K562 (cell line): Measurements from ENCODE around the gene LRRC47. TPM values are rescaled to one million over a fixed set of nuclear protein-coding genes. Genes with fewer than 3 reads are reported as not detected.

ENCODE experiments used
- ATF1 ChIP-seq, 2 experiments: fragments of 450-650 bp in 1 of 2; IDR thresholded peaks; 2 replicates each; pipeline ENCODE4 v1.6.1; 2016; ENCODE audit warnings: missing compliant biosample characterization in 1 of 2, missing genetic modification characterization in 1 of 2
- BCLAF1 ChIP-seq, 2 experiments: fragments of 450-650 bp in 1 of 2; IDR thresholded peaks; 2 replicates each; pipeline ENCODE4 v1.6.1; 2011 to 2017; ENCODE audit warnings: low read depth in 2 of 2, antibody characterized with exemption in 1 of 2, borderline replicate concordance in 1 of 2, low read length in 1 of 2, mild to moderate bottlenecking in 1 of 2, mixed read lengths in 1 of 2; ENCODE audit not compliant: control insufficient read depth in 1 of 2
- BRCA1 ChIP-seq, 2 experiments: fragments of 450-650 bp in 1 of 2; sonication (generic) in 1 of 2; formaldehyde crosslinking in 1 of 2; IDR thresholded peaks; 2 replicates each; pipeline versions ENCODE4 v1.5.0 to v1.6.1; 2017 to 2020; ENCODE audit warnings: mild to moderate bottlenecking in 1 of 2, missing genetic modification reagents in 1 of 2
- CBFB ChIP-seq: sonication (generic); formaldehyde crosslinking; IDR thresholded peaks from 2 replicates; pipeline ENCODE4 v1.4.0; 2020; ENCODE audit warnings: mild to moderate bottlenecking, missing genetic modification reagents
- E2F6 ChIP-seq, 2 experiments: IDR thresholded peaks; 2 replicates each; pipeline ENCODE4 v1.6.1; 2011; ENCODE audit warnings: borderline replicate concordance in 1 of 2, control low read depth in 1 of 2, low read depth in 1 of 2, low read length in 1 of 2, mild to moderate bottlenecking in 1 of 2, mixed read lengths in 1 of 2, moderate library complexity in 1 of 2; ENCODE audit not compliant: insufficient read depth in 1 of 2, insufficient read length in 1 of 2, poor library complexity in 1 of 2, severe bottlenecking in 1 of 2; ENCODE audit errors: extremely low read depth in 1 of 2
- EP300 ChIP-seq: IDR thresholded peaks from 2 replicates; pipeline ENCODE4 v1.6.1; 2012; ENCODE audit warnings: low read length, improper control_type of control experiment
- GATAD2B ChIP-seq: fragments of 450-650 bp; IDR thresholded peaks from 2 replicates; pipeline ENCODE4 v1.6.1; 2017; ENCODE audit warnings: mild to moderate bottlenecking, borderline replicate concordance
- ID3 ChIP-seq, 2 experiments: fragments of 250-450 bp in 1 of 2; fragments of 450-650 bp in 1 of 2; sonication (Bioruptor Pico) in 1 of 2; IDR thresholded peaks; 2 replicates each; pipeline versions ENCODE4 v1.6.1 to v1.8.0; 2016 to 2021; ENCODE audit warnings: mild to moderate bottlenecking in 2 of 2, moderate library complexity in 2 of 2, missing compliant biosample characterization in 1 of 2, missing genetic modification characterization in 1 of 2
- L3MBTL2 ChIP-seq: fragments of 450-650 bp; IDR thresholded peaks from 2 replicates; pipeline ENCODE4 v1.6.1; 2016; ENCODE audit warnings: mild to moderate bottlenecking, moderate library complexity
- MEF2D ChIP-seq: conservative IDR thresholded peaks from 2 replicates; pipeline ENCODE4 v1.6.1; 2016; ENCODE audit warnings: low read depth, missing genetic modification characterization, missing compliant biosample characterization
- NUFIP1 ChIP-seq: fragments of 450-650 bp; IDR thresholded peaks from 2 replicates; pipeline ENCODE4 v1.6.1; 2018; ENCODE audit not compliant: partially characterized antibody
- POLR2AphosphoS2 ChIP-seq: IDR thresholded peaks from 2 replicates; pipeline ENCODE4 v1.6.1; 2012; ENCODE audit warnings: low read length, improper control_type of control experiment
- RBM14 ChIP-seq: fragments of 200-400 bp; formaldehyde crosslinking; IDR thresholded peaks from 2 replicates; pipeline ENCODE4 v1.6.1; 2018; ENCODE audit warnings: low read depth, mild to moderate bottlenecking, low read length, moderate library complexity, borderline replicate concordance; ENCODE audit not compliant: insufficient read depth
- RNF2 ChIP-seq: sonication (generic); IDR thresholded peaks from 2 replicates; pipeline ENCODE4 v1.6.1; 2016
- TRIM24 ChIP-seq, 2 experiments: fragments of 450-650 bp; IDR thresholded peaks; 2 replicates each; pipeline ENCODE4 v1.6.1; 2016
- U2AF1 ChIP-seq: fragments of 200-400 bp; formaldehyde crosslinking; optimal IDR thresholded peaks from 2 replicates; pipeline ENCODE3; 2017; ENCODE audit warnings: mild to moderate bottlenecking, low read depth, low read length, moderate library complexity
- ZFX ChIP-seq: sonication (generic); formaldehyde crosslinking; IDR thresholded peaks from 2 replicates; pipeline ENCODE4 v1.8.0; 2022; ENCODE audit warnings: mild to moderate bottlenecking, missing genetic modification reagents, moderate library complexity
- ZNF143 ChIP-seq: sonication (generic); formaldehyde crosslinking; IDR thresholded peaks from 2 replicates; pipeline ENCODE4 v1.9.0; 2022; ENCODE audit warnings: mild to moderate bottlenecking, missing genetic modification reagents
- polyA plus RNA-seq, 8 experiments: library from polyadenylated mRNA; depleted of rRNA in 4 of 8; stranded (reverse) in 5 of 8; unstranded in 3 of 8; fragments of >200 nt; fragmentation: Nextera tagmentation in 2 of 8; fragmentation: Illumina TruSeq in 1 of 8; extraction: Ambion mirVana in 2 of 8; extraction: Trizol in 1 of 8; gene quantifications; 2 replicates each; pipeline versions ENCODE4 v1.2.1 to v1.2.3, GENCODE V29; 2011 to 2014; ENCODE audit warnings: inconsistent platforms in 1 of 8, missing spikeins in 1 of 8
- total RNA-seq, 7 experiments: library from RNA; depleted of rRNA in 6 of 7; stranded (reverse); fragments of >200 nt in 6 of 7; fragmentation: Illumina TruSeq in 2 of 7; extraction: Trizol in 2 of 7; gene quantifications; 2 replicates each; pipeline versions ENCODE4 v1.2.1 to v1.2.3, GENCODE V29; 2011 to 2021; ENCODE audit warnings: low replicate concordance in 1 of 7

Gene LRRC47
- total and polyA plus RNA-seq, 9 of the 15 experiments (the other 6 are each of a cell fraction or from before 2014, with no cell fraction given), result 4.6 to 68.0 (median 35.9) TPM

GRCh38 chr1:3772715-3773571 is 23.4 kb downstream of the LRRC47 start, which contains the start of gene SMIM1 (continued):
- no peak for TF ChIP-seq BCLAF1 (IDR thresholded peaks at IDR 0.05; ENCODE audit: borderline replicate concordance in 1 of 2, control insufficient read depth in 1 of 2, low read depth in 2 of 2, low read length in 1 of 2)
- TF ChIP-seq U2AF1, result no peak
- TF ChIP-seq NUFIP1, result no peak
- TF ChIP-seq ZFX (CRISPR knock-in tag), result peak; percentile 60
- no peak for TF ChIP-seq BRCA1 (IDR thresholded peaks at IDR 0.05)
- no peak for TF ChIP-seq BRCA1 (CRISPR knock-in tag; IDR thresholded peaks at IDR 0.05)
- TF ChIP-seq POLR2AphosphoS2, result no peak
- TF ChIP-seq EP300, result no peak
- no peak for TF ChIP-seq TRIM24 (IDR thresholded peaks at IDR 0.05)
- no peak for TF ChIP-seq RNF2
- TF ChIP-seq ID3 (CRISPR knock-in tag; IDR thresholded peaks at IDR 0.05), result no peak
- peak; percentile 36; the same call in 1 of the 2 replicates for TF ChIP-seq ID3 (tag; IDR thresholded peaks at IDR 0.05)
- TF ChIP-seq ZNF143 (CRISPR knock-in tag), result 0 out of 2 replicates have a peak, but pooled peaks have one; percentile 38
- TF ChIP-seq CBFB, result peak; percentile 81; the same call in 1 of the 2 replicates
- no peak for TF ChIP-seq RBM14
- peak; percentile 63 for TF ChIP-seq GATAD2B
- peak in 1 of 2 experiments; percentile 10 for TF ChIP-seq E2F6 (IDR thresholded peaks at IDR 0.05; ENCODE audit: borderline replicate concordance in 1 of 2, extremely low read depth in 1 of 2, insufficient read depth in 1 of 2, insufficient read length in 1 of 2, low read depth in 1 of 2, low read length in 1 of 2, poor library complexity in 1 of 2, severe bottlenecking in 1 of 2)
- no peak; the same call in 1 of the 2 replicates for TF ChIP-seq ATF1 (CRISPR knock-in tag; IDR thresholded peaks at IDR 0.05)
- TF ChIP-seq ATF1 (tag; IDR thresholded peaks at IDR 0.05), result peak; percentile 74
- TF ChIP-seq L3MBTL2, result peak; percentile 33; the same call in 1 of the 2 replicates
- no peak for TF ChIP-seq MEF2D (tag)
